Stomach (tissue), 9 donors: ENCODE measurements around the gene AMDHD2. TPM values are rescaled to one million over a fixed set of nuclear protein-coding genes. Genes with fewer than 3 reads are reported as not detected.

Experiments
- DNase-seq, 2 donors: peaks; one replicate each; pipeline versions ENCODE4 v3.0.0 to v3.0.0-alpha.2; 2013 to 2019
- H3K27ac ChIP-seq, 5 donors: fragments of 200-600 bp in 4 of 5; sonication (generic) in 4 of 5; one replicate each; pipeline ENCODE4 v1.5.1; 2013 to 2019; ENCODE audit warnings: mild to moderate bottlenecking in 1 of 5, moderate library complexity in 1 of 5
- H3K27me3 ChIP-seq, 3 donors: fragments of 200-600 bp; sonication (generic); one replicate each; pipeline ENCODE4 v1.5.1; 2017 to 2019; ENCODE audit warnings: mixed run types in 1 of 3
- H3K36me3 ChIP-seq, 4 donors: fragments of 200-600 bp; sonication (generic); 1 replicate in 3 of 4; 2 replicates in 1 of 4; pipeline ENCODE4 v1.5.1; 2016 to 2019
- H3K4me1 ChIP-seq, 4 donors: fragments of 200-600 bp; sonication (generic); one replicate each; pipeline ENCODE4 v1.5.1; 2016 to 2019
- H3K4me3 ChIP-seq, 4 donors: fragments of 200-600 bp; sonication (generic) in 3 of 4; one replicate each; pipeline ENCODE4 v1.5.1; 2016 to 2019; ENCODE audit warnings: mild to moderate bottlenecking in 1 of 4
- H3K9me3 ChIP-seq, 4 donors: fragments of 200-600 bp; sonication (generic); one replicate each; pipeline ENCODE4 v1.5.1; 2016 to 2019
- EP300 ChIP-seq: sonication (generic); formaldehyde crosslinking; IDR thresholded peaks from one replicate; pipeline ENCODE4 v1.6.1; 2017; ENCODE audit warnings: antibody characterized with exemption
- POLR2A ChIP-seq, 4 donors: fragments of 450-650 bp; IDR thresholded peaks; one replicate each; pipeline ENCODE4 v1.6.1; 2016; ENCODE audit warnings: antibody characterized with exemption in 4 of 4, control low read depth in 2 of 4, mild to moderate bottlenecking in 1 of 4, moderate library complexity in 1 of 4
- POLR2AphosphoS5 ChIP-seq, 3 donors: sonication (generic); formaldehyde crosslinking; IDR thresholded peaks; one replicate each; pipeline ENCODE4 v1.6.1; 2016; ENCODE audit warnings: antibody characterized with exemption in 3 of 3
- WGBS, 5 donors: extraction: QIAGEN DNeasy Blood & Tissue Kit in 3 of 5; methylation state at CpG; one replicate each; pipeline versions ENCODE4 v1.1.5 to v1.1.7; 2013 to 2018; 5-methylcytosine and 5-hydroxymethylcytosine counted together
- intact Hi-C: fragments of 100-400 bp; cut with DNase I; formaldehyde crosslinking; loops from one replicate; pipeline ENCODE4 v1.15.1; 2023; ENCODE audit warnings: low total_unique reads
- polyA plus RNA-seq, 3 donors: library from polyadenylated mRNA; stranded (reverse); fragments of 200-250 nt; gene quantifications; one replicate each; pipeline ENCODE4 v1.2.3, GENCODE V29; 2013
- total RNA-seq, 5 donors: library from RNA; depleted of rRNA; stranded (reverse); fragments of >200 nt; gene quantifications; one replicate each; pipeline versions ENCODE4 v1.1.0 to v1.2.3, GENCODE V29; 2014 to 2016
- TF ChIP-seq, protein P1 (sequence below), 7 experiments: fragments of 450-650 bp in 4 of 7; fragments of 200-600 bp in 3 of 7; sonication (generic) in 3 of 7; IDR thresholded peaks; one replicate each; pipeline ENCODE4 v1.5.1; 2016 to 2019; ENCODE audit warnings: antibody characterized with exemption in 7 of 7, control low read depth in 2 of 7, mild to moderate bottlenecking in 1 of 7
- donor health status: healthy with polysubstance abuse.
- donor health status: Bipolar disorder and iron deficiency.
- donor health status: healthy.

AMDHD2 gene
- total and polyA plus RNA-seq, 8 donors, result 13.4 to 76.8 (median 22.9) TPM

DNA sequence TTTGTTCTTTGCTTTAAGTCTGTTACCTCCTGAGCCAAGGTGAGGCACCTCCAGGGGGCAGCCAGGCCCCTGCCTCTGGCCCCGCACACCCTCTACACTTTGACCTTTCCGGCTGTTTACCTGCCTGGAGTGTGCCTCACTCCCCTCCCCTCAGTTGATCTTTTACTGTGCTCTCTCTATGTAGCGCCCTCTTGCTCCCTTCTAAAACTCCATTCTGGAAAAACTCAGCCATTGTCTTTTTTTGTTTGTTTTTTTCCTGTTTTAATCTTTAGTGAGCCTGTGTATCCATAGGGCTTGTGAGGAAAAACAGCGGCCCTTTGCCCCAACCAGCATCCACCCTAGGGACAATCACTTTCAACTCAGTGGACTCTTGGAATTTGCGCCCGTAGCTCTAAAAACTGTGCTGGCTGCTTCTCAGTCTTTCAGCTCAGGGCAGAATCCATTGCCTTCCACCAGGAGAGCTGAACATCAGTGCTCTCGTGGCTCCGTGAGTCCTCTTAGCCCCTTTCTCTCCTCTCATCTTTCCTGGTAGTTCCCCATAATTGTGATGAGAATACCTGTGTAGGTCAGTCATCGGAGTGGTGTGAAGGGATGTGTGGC lies 4.3 kb downstream of the AMDHD2 start:
- H3K27me3 ChIP-seq, result no peaks in the 10 kb centered on the region
- no peak for TF ChIP-seq POLR2A (IDR thresholded peaks at IDR 0.05)
- TF ChIP-seq EP300, result no peak
- TF ChIP-seq, protein P1, sequence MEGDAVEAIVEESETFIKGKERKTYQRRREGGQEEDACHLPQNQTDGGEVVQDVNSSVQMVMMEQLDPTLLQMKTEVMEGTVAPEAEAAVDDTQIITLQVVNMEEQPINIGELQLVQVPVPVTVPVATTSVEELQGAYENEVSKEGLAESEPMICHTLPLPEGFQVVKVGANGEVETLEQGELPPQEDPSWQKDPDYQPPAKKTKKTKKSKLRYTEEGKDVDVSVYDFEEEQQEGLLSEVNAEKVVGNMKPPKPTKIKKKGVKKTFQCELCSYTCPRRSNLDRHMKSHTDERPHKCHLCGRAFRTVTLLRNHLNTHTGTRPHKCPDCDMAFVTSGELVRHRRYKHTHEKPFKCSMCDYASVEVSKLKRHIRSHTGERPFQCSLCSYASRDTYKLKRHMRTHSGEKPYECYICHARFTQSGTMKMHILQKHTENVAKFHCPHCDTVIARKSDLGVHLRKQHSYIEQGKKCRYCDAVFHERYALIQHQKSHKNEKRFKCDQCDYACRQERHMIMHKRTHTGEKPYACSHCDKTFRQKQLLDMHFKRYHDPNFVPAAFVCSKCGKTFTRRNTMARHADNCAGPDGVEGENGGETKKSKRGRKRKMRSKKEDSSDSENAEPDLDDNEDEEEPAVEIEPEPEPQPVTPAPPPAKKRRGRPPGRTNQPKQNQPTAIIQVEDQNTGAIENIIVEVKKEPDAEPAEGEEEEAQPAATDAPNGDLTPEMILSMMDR (IDR thresholded peaks at IDR 0.05), result no peak
- no peak for TF ChIP-seq POLR2AphosphoS5 (IDR thresholded peaks at IDR 0.05)
- no peak overlapping the region for H3K4me3 ChIP-seq
- no peak overlapping the region for H3K27ac ChIP-seq
- 71 to 87% (median 82%) methylated on average over 9 of the region's 9 CpGs for WGBS, 5 donors
- peaks cover 13 to 57% (median 26%) of the 10 kb centered on the region in 4 donors for H3K4me1 ChIP-seq
- DNase-seq, result no peak
- H3K9me3 ChIP-seq, result no peaks in the 10 kb centered on the region
- intact Hi-C loops, result no loop called here
- peaks cover 33 to 80% (median 75%) of the 10 kb centered on the region in 4 donors for H3K36me3 ChIP-seq

GRCh38 chr16:2526135-2526534 lies 6.0 kb downstream of the AMDHD2 start:
- peaks cover 33 to 86% (median 79%) of the 10 kb centered on the region in 4 donors for H3K36me3 ChIP-seq
- H3K27ac ChIP-seq, result peak overlapping the region in 1 of 5 donors; percentile 27
- intact Hi-C loops, result no loop called here
- TF ChIP-seq POLR2A (IDR thresholded peaks at IDR 0.05) (no peak), EP300 (no peak), POLR2AphosphoS5 (IDR thresholded peaks at IDR 0.05) (no peak)
- TF ChIP-seq, protein P1 (IDR thresholded peaks at IDR 0.05), result no peak
- H3K4me3 ChIP-seq, result no peak overlapping the region
- no peaks in the 10 kb centered on the region for H3K9me3 ChIP-seq
- DNase-seq, result no peak
- H3K27me3 ChIP-seq, result no peaks in the 10 kb centered on the region
- WGBS, 5 donors, result 81 to 95% (median 88%) methylated on average over 8 of the region's 8 CpGs
- H3K4me1 ChIP-seq, result peaks cover 6 to 54% (median 16%) of the 10 kb centered on the region in 4 donors

DNA sequence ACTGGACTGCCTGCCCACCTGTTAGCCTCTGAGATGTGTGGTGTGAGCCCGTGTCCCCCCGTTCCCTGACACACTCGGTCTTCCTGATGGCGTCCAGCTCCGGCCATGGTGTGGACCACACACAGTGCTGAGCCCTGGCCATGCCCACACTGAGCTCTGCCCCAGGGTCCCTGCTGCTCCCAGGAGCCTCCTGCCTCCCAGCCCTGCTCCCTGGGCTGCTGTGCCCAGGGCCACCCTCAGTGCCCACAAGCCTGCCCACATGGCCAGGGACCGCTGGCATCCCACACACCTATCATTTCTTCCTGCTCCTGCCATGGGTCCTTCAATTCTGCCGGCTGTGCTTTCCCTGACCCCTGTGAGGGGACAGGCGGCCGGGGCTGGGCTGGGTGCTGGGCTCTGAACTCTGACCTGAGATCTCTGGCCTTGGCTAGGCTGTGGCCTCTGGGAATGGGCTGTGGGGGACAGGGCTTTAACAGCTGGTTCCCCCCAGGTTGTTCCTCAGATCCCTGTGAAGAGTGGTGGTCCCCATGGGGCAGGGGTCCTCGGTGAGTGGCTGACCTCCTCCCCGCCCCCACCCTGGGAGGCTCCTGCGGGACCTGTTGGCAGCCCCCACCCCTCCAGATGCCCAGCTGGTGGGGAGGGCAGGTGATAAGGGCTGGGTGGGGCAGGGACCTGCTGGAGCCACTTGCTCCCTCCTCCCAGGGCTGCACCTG lies 7.1 kb downstream of the AMDHD2 start:
- DNase-seq, result no peak
- 83 to 88% (median 84%) methylated on average over 8 to 12 of the region's 12 CpGs for WGBS, 5 donors
- Histone ChIP-seq H3K27me3 (no peaks in the 10 kb centered on the region), H3K36me3 (peaks cover 33 to 81% (median 75%) of the 10 kb centered on the region in 4 donors), H3K9me3 (no peaks in the 10 kb centered on the region), H3K4me3 (no peak overlapping the region), H3K27ac (no peak overlapping the region), H3K4me1 (peaks cover 8 to 48% (median 19%) of the 10 kb centered on the region in 4 donors)
- intact Hi-C loops, result no loop called here
- no peak for TF ChIP-seq EP300
- TF ChIP-seq, protein P1 (IDR thresholded peaks at IDR 0.05), result no peak
- TF ChIP-seq POLR2AphosphoS5 (IDR thresholded peaks at IDR 0.05), result no peak
- TF ChIP-seq POLR2A (IDR thresholded peaks at IDR 0.05), result no peak

- H3K4me3 ChIP-seq, result no peak overlapping the region
- intact Hi-C loops, result no loop called here
- H3K4me1 ChIP-seq, result peaks cover 11 to 49% (median 22%) of the 10 kb centered on the region in 4 donors
- TF ChIP-seq POLR2A (IDR thresholded peaks at IDR 0.05) (no peak), EP300 (no peak), POLR2AphosphoS5 (IDR thresholded peaks at IDR 0.05) (no peak)
- TF ChIP-seq, protein P1 (IDR thresholded peaks at IDR 0.05), result no peak
- H3K36me3 ChIP-seq, result peaks cover 33 to 79% (median 70%) of the 10 kb centered on the region in 4 donors
- no peak overlapping the region for H3K27ac ChIP-seq
- no peaks in the 10 kb centered on the region for H3K27me3 ChIP-seq
- no peaks in the 10 kb centered on the region for H3K9me3 ChIP-seq
- 91 to 97% (median 95%) methylated on average over 13 to 24 of the region's 24 CpGs for WGBS, 5 donors
- no peak for DNase-seq
Observed at GRCh38 chr16:2527784-2528100, 7.6 kb downstream of the AMDHD2 start.
